Neural progenitor cell (in vitro differentiated cells): ENCODE measurements around the gene LINGO1. TPM values are rescaled to one million over a fixed set of nuclear protein-coding genes. Genes with fewer than 3 reads are reported as not detected.
A peak's percentile ranks its signal among the peaks of the same experiment; 100 is the strongest.

Source experiments
- DNase-seq: peaks from one replicate; pipeline ENCODE4 v3.0.0-alpha.2; 2016; ENCODE audit warnings: low spot score
- H2AFZ ChIP-seq: fragments of 200-600 bp; sonication (generic); replicated peaks from 2 replicates; pipeline ENCODE4 v1.6.1; 2016; ENCODE audit warnings: antibody characterized with exemption
- H3F3A ChIP-seq: fragments of 200-600 bp; sonication (generic); 2 replicates; pipeline ENCODE4 v1.6.1; 2016; ENCODE audit warnings: antibody characterized with exemption, low read depth
- H3K27ac ChIP-seq: fragments of 200-600 bp; sonication (generic); 2 replicates; pipeline ENCODE4 v1.5.1; 2016; ENCODE audit warnings: mild to moderate bottlenecking
- H3K27me3 ChIP-seq: fragments of 200-600 bp; sonication (generic); 2 replicates; pipeline ENCODE4 v1.6.1; 2016; ENCODE audit warnings: mild to moderate bottlenecking, moderate library complexity
- H3K36me3 ChIP-seq: fragments of 200-600 bp; sonication (generic); 2 replicates; pipeline ENCODE4 v1.5.1; 2016
- H3K4me1 ChIP-seq: fragments of 200-600 bp; sonication (generic); 2 replicates; pipeline ENCODE4 v1.6.1; 2016; ENCODE audit warnings: mixed run types
- H3K4me2 ChIP-seq: fragments of 200-600 bp; sonication (generic); 2 replicates; pipeline ENCODE4 v1.6.1; 2016
- H3K4me3 ChIP-seq: fragments of 200-600 bp; sonication (generic); 2 replicates; pipeline ENCODE4 v1.5.1; 2016
- H3K79me2 ChIP-seq: fragments of 200-600 bp; sonication (generic); 2 replicates; pipeline ENCODE4 v1.6.1; 2016; ENCODE audit warnings: low read depth
- H3K9ac ChIP-seq: fragments of 200-600 bp; sonication (generic); 2 replicates; pipeline ENCODE4 v1.6.1; 2016
- H3K9me3 ChIP-seq: fragments of 200-600 bp; sonication (generic); 2 replicates; pipeline ENCODE4 v1.5.1; 2016; ENCODE audit warnings: low read depth
- H4K20me1 ChIP-seq: fragments of 200-600 bp; sonication (generic); 2 replicates; pipeline ENCODE4 v1.6.1; 2016; ENCODE audit warnings: low read depth
- H3K27ac Mint-ChIP-seq: 3 replicates; pipeline ENCODE4 v1.8.0; 2021; ENCODE audit warnings: mixed read lengths
- H3K27me3 Mint-ChIP-seq: 2 replicates; pipeline ENCODE4 v1.8.0; 2022; ENCODE audit warnings: low read depth, mild to moderate bottlenecking, inconsistent platforms, moderate library complexity, mixed read lengths; ENCODE audit not compliant: insufficient read depth
- H3K36me3 Mint-ChIP-seq: 3 replicates; pipeline ENCODE4 v1.8.0; 2021; ENCODE audit warnings: mixed read lengths
- H3K4me1 Mint-ChIP-seq: 3 replicates; pipeline ENCODE4 v1.8.0; 2021; ENCODE audit warnings: mixed read lengths
- H3K4me3 Mint-ChIP-seq: 3 replicates; pipeline ENCODE4 v1.8.0; 2021; ENCODE audit warnings: mild to moderate bottlenecking, moderate library complexity, mixed read lengths
- H3K9me3 Mint-ChIP-seq: 3 replicates; pipeline ENCODE4 v1.8.0; 2020; ENCODE audit warnings: mixed read lengths
- EZH2 ChIP-seq: fragments of 200-600 bp; sonication (generic); IDR thresholded peaks from 2 replicates; pipeline ENCODE4 v1.6.1; 2017; ENCODE audit warnings: antibody characterized with exemption, mild to moderate bottlenecking, moderate library complexity
- EZH2phosphoT487 ChIP-seq: fragments of 200-600 bp; sonication (generic); IDR thresholded peaks from 2 replicates; pipeline ENCODE4 v1.6.1; 2017; ENCODE audit warnings: antibody characterized with exemption
- total RNA-seq: library from RNA; depleted of rRNA; stranded (reverse); fragments of >200 nt; gene quantifications from 2 replicates; pipeline ENCODE4 v1.2.3, GENCODE V29; 2015; ENCODE audit warnings: low replicate concordance
- TF ChIP-seq, protein P1 (sequence below): fragments of 200-600 bp; sonication (generic); IDR thresholded peaks from 2 replicates; pipeline ENCODE4 v1.5.1; 2017; ENCODE audit warnings: antibody characterized with exemption, mild to moderate bottlenecking

LINGO1 gene
- total RNA-seq, 1 donor from 2014 or later, result 7.9 TPM

DNA sequence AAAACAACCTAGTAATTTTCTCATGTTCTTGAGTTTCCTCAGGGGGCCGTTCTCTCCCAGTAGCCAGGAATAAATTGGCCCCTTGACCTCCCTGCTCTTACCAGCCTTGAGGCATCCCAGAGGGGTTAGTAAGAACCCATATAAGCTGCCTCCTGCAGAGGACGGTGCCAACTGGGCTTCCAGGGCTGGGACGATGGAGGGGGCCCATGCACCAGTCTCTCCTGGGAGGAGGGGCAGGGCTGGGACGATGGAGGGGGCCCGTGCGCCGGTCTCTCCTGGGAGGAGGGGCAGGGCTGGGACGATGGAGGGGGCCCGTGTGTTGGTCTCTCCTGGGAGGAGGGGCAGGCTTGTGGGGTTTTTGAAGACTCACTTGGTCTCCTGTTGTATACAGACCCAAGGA lies 22.0 kb downstream of the LINGO1 start:
- peak overlapping the region; percentile 76 for H3K27ac Mint-ChIP-seq
- no peak for DNase-seq
- Histone ChIP-seq H3K4me2 (peak overlapping the region; percentile 13), H3K4me1 (peaks cover 42% of the 10 kb centered on the region), H3K27ac (peak overlapping the region; percentile 37), H3K79me2 (no peaks in the 10 kb centered on the region), H3K9ac (no peak overlapping the region), H3K4me3 (no peak overlapping the region), H3K36me3 (no peaks in the 10 kb centered on the region), H4K20me1 (peaks cover 11% of the 10 kb centered on the region), H2AFZ (no peak overlapping the region), H3K27me3 (no peaks in the 10 kb centered on the region), H3K9me3 (no peaks in the 10 kb centered on the region), H3F3A (peaks cover 24% of the 10 kb centered on the region)
- no peaks in the 10 kb centered on the region for H3K9me3 Mint-ChIP-seq
- H3K27me3 Mint-ChIP-seq, result peaks cover 16% of the 10 kb centered on the region
- H3K4me3 Mint-ChIP-seq, result peak overlapping the region; percentile 15
- H3K36me3 Mint-ChIP-seq, result peaks cover 8% of the 10 kb centered on the region
- H3K4me1 Mint-ChIP-seq, result peaks cover 60% of the 10 kb centered on the region
- TF ChIP-seq EZH2 (no peak), EZH2phosphoT487 (no peak)
- TF ChIP-seq, protein P1, sequence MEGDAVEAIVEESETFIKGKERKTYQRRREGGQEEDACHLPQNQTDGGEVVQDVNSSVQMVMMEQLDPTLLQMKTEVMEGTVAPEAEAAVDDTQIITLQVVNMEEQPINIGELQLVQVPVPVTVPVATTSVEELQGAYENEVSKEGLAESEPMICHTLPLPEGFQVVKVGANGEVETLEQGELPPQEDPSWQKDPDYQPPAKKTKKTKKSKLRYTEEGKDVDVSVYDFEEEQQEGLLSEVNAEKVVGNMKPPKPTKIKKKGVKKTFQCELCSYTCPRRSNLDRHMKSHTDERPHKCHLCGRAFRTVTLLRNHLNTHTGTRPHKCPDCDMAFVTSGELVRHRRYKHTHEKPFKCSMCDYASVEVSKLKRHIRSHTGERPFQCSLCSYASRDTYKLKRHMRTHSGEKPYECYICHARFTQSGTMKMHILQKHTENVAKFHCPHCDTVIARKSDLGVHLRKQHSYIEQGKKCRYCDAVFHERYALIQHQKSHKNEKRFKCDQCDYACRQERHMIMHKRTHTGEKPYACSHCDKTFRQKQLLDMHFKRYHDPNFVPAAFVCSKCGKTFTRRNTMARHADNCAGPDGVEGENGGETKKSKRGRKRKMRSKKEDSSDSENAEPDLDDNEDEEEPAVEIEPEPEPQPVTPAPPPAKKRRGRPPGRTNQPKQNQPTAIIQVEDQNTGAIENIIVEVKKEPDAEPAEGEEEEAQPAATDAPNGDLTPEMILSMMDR, result no peak

DNA sequence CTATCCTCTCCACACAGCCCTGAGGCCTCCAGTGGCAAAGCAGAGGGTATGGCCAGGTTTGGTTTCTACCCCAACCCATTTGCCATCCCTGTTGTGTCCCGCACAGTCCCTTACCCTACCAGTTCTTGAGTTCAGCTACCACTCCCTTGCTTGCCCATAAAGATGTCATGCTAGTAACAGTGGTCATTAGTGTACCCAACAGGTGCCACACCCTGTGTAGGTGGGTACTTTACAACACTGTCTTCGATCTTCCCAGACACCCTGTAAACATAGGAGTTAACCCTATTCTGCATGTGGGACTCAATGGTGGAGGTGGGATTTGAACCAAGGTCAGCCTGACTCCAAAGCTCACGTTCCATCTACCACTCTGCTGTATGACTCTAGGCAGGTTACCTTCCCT lies 23.2 kb downstream of the LINGO1 start:
- Histone ChIP-seq H3K27ac (no peak overlapping the region), H3F3A (peaks cover 24% of the 10 kb centered on the region), H3K9ac (no peak overlapping the region), H3K9me3 (no peaks in the 10 kb centered on the region), H3K27me3 (no peaks in the 10 kb centered on the region), H3K79me2 (no peaks in the 10 kb centered on the region), H3K4me1 (peaks cover 53% of the 10 kb centered on the region), H4K20me1 (peaks cover 11% of the 10 kb centered on the region), H3K4me2 (no peak overlapping the region), H3K36me3 (no peaks in the 10 kb centered on the region), H2AFZ (no peak overlapping the region), H3K4me3 (no peak overlapping the region)
- peaks cover 4% of the 10 kb centered on the region for H3K36me3 Mint-ChIP-seq
- H3K4me3 Mint-ChIP-seq, result no peak overlapping the region
- DNase-seq, result no peak
- H3K9me3 Mint-ChIP-seq, result no peaks in the 10 kb centered on the region
- H3K4me1 Mint-ChIP-seq, result peaks cover 69% of the 10 kb centered on the region
- TF ChIP-seq EZH2 (no peak), EZH2phosphoT487 (no peak)
- TF ChIP-seq, protein P1, result no peak
- peaks cover 11% of the 10 kb centered on the region for H3K27me3 Mint-ChIP-seq
- H3K27ac Mint-ChIP-seq, result peak overlapping the region; percentile 50

DNA sequence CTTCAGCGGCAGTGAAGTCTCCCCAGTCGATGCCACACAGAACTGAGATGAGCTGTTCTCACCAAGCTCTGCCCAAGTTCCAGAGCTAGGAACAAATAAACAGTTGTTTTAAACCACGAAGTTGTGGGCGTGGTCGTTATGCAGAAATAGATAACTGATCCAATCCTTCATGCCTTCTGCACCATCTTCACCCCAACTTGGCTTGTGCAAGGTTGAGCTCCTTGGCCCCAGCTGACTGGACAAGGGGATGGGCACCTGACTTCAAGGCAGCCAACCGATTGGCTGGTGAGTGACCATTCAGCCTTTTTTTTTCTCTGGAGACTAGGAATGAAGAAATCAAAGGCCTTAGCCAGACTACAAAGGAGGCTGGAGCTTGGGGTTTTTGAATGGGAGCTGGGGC lies 23.9 kb downstream of the LINGO1 start:
- H3K9me3 Mint-ChIP-seq, result no peaks in the 10 kb centered on the region

More for the DNA sequence above, 23.9 kb downstream of the LINGO1 start:
- Histone ChIP-seq H3K4me3 (no peak overlapping the region), H3K36me3 (no peaks in the 10 kb centered on the region), H3K27ac (no peak overlapping the region), H3K27me3 (no peaks in the 10 kb centered on the region), H2AFZ (no peak overlapping the region), H3K79me2 (no peaks in the 10 kb centered on the region), H3K9ac (no peak overlapping the region), H4K20me1 (peaks cover 11% of the 10 kb centered on the region), H3K4me2 (no peak overlapping the region), H3F3A (peaks cover 30% of the 10 kb centered on the region), H3K9me3 (no peaks in the 10 kb centered on the region), H3K4me1 (peaks cover 60% of the 10 kb centered on the region)
- H3K4me3 Mint-ChIP-seq, result no peak overlapping the region
- no peak for DNase-seq
- H3K27me3 Mint-ChIP-seq, result peaks cover 13% of the 10 kb centered on the region
- peaks cover 74% of the 10 kb centered on the region for H3K4me1 Mint-ChIP-seq
- peak overlapping the region; percentile 76 for H3K27ac Mint-ChIP-seq
- H3K36me3 Mint-ChIP-seq, result no peaks in the 10 kb centered on the region
- TF ChIP-seq EZH2phosphoT487, result no peak
- TF ChIP-seq, protein P1, result no peak
- TF ChIP-seq EZH2, result no peak
